ENCODE measurements around the gene ALLC. TPM values are rescaled to one million over a fixed set of nuclear protein-coding genes. Genes with fewer than 3 reads are reported as not detected.

The ALLC gene
- total RNA-seq, 2 donors from 2014 or later: 5.2 TPM; not detected in 1

DNA sequence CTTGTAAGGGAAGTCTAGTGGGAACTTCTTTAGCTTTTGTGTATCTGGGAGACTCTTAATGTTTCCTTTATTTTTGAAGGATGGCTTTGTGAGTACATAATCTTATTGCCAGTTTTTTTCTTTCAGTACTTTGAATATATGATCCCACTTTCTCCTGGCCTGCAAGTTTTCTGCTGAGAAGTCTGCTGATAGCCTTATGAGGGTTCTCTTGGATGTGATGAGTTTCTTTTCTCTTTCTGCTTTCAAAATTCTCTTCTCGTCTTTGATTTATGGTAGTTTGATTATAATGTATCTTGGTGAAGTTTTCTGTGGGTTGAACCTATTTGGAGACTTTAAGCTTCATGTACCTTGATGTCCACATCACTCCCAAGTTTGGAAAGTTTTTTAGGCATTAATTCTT lies 35.0 kb upstream of the ALLC start:
- Histone ChIP-seq H3K36me3 (no peaks in the 10 kb centered on the region), H3K27me3 (replicated peaks; ENCODE audit: insufficient read depth) (no peaks in the 10 kb centered on the region), H3K4me3 (no peak overlapping the region), H3K9me3 (no peaks in the 10 kb centered on the region), H3K27ac (no peak overlapping the region), H3K4me1 (replicated peaks) (no peaks in the 10 kb centered on the region)
- no peak for DNase-seq (ENCODE audit: low spot score)
- TF ChIP-seq POLR2A (IDR thresholded peaks at IDR 0.05) (no peak), POLR2AphosphoS5 (IDR thresholded peaks at IDR 0.05) (no peak)
- TF ChIP-seq, protein P1, sequence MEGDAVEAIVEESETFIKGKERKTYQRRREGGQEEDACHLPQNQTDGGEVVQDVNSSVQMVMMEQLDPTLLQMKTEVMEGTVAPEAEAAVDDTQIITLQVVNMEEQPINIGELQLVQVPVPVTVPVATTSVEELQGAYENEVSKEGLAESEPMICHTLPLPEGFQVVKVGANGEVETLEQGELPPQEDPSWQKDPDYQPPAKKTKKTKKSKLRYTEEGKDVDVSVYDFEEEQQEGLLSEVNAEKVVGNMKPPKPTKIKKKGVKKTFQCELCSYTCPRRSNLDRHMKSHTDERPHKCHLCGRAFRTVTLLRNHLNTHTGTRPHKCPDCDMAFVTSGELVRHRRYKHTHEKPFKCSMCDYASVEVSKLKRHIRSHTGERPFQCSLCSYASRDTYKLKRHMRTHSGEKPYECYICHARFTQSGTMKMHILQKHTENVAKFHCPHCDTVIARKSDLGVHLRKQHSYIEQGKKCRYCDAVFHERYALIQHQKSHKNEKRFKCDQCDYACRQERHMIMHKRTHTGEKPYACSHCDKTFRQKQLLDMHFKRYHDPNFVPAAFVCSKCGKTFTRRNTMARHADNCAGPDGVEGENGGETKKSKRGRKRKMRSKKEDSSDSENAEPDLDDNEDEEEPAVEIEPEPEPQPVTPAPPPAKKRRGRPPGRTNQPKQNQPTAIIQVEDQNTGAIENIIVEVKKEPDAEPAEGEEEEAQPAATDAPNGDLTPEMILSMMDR (IDR thresholded peaks at IDR 0.05): no peak
- intact Hi-C loops (cut with DNase I): no loop called here
- 94% methylated on average over 1 of the region's 1 CpG for WGBS

- Histone ChIP-seq H3K27me3 (replicated peaks; ENCODE audit: insufficient read depth) (no peaks in the 10 kb centered on the region), H3K27ac (no peak overlapping the region), H3K4me3 (no peak overlapping the region), H3K4me1 (replicated peaks) (no peaks in the 10 kb centered on the region), H3K36me3 (no peaks in the 10 kb centered on the region), H3K9me3 (no peaks in the 10 kb centered on the region)
- 87% methylated on average over 4 of the region's 4 CpGs for WGBS
- intact Hi-C loops (cut with DNase I): no loop called here
- TF ChIP-seq POLR2A (IDR thresholded peaks at IDR 0.05) (no peak), POLR2AphosphoS5 (IDR thresholded peaks at IDR 0.05) (no peak)
- TF ChIP-seq, protein P1 (IDR thresholded peaks at IDR 0.05): no peak
- no peak for DNase-seq (ENCODE audit: low spot score)
These were observed 33.8 kb upstream of the ALLC start for GRCh38 chr2:3624059-3624794.

DNA sequence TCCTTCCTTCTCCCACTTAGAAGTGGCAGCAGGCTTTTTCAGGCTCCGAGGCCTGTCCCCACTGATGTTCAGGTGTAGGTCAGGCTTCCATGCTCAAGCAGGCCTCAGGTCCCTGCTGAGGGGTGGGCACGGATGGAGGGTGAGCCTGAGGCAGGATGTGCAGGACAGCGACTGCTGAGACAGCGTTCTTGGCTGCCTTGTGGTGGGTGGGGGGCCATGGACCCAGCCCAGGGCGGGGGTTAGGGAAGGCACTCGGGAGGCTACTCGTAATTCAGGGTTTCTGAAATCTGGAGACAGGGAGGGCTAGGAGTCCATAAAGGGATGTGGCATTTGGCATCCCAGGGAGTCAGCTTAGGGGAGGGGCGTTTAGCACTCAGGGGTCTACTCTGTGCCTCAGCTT lies 32.8 kb upstream of the ALLC start:
- Histone ChIP-seq H3K27ac (no peak overlapping the region), H3K9me3 (no peaks in the 10 kb centered on the region), H3K4me3 (no peak overlapping the region), H3K27me3 (replicated peaks; ENCODE audit: insufficient read depth) (no peaks in the 10 kb centered on the region), H3K4me1 (replicated peaks) (no peaks in the 10 kb centered on the region), H3K36me3 (no peaks in the 10 kb centered on the region)
- 93% methylated on average over 8 of the region's 8 CpGs for WGBS
- TF ChIP-seq POLR2AphosphoS5 (IDR thresholded peaks at IDR 0.05) (no peak), POLR2A (IDR thresholded peaks at IDR 0.05) (no peak)
- TF ChIP-seq, protein P1 (IDR thresholded peaks at IDR 0.05): no peak
- no peak for DNase-seq (ENCODE audit: low spot score)
- intact Hi-C loops (cut with DNase I): no loop called here

GRCh38 chr2:3626118-3626811 lies 31.7 kb upstream of the ALLC start:
- no peak for DNase-seq (ENCODE audit: low spot score)
- H3K27me3 ChIP-seq (replicated peaks; ENCODE audit: insufficient read depth): no peaks in the 10 kb centered on the region
- H3K4me3 ChIP-seq: no peak overlapping the region
- WGBS: 64% methylated on average over 12 of the region's 12 CpGs
- TF ChIP-seq POLR2AphosphoS5 (IDR thresholded peaks at IDR 0.05) (no peak), POLR2A (IDR thresholded peaks at IDR 0.05) (no peak)
- TF ChIP-seq, protein P1 (IDR thresholded peaks at IDR 0.05): no peak
- H3K27ac ChIP-seq: no peak overlapping the region
- no peaks in the 10 kb centered on the region for H3K36me3 ChIP-seq
- H3K9me3 ChIP-seq: no peaks in the 10 kb centered on the region
- intact Hi-C loops (cut with DNase I): no loop called here
- H3K4me1 ChIP-seq (replicated peaks): no peaks in the 10 kb centered on the region

All from prostate gland (tissue), 2 donors.